T-helper 1 cell treated with Interleukin-12 subunit alpha and Interleukin-12 subunit beta and Interleukin-4 antibody, amounts not matched to agents 30 ng/mL and 1 ng/mL, for 36 hours (primary cell): ENCODE measurements around the gene NARS2. TPM values are rescaled to one million over a fixed set of nuclear protein-coding genes. Genes with fewer than 3 reads are reported as not detected.

ENCODE experiments used
- intact Hi-C: fragments of 100-400 bp; cut with micrococcal nuclease; formaldehyde crosslinking; loops from one replicate; pipeline ENCODE4 v1.15.1; 2024
- total RNA-seq: library from RNA; stranded (reverse); gene quantifications from 2 replicates; pipeline ENCODE4 v1.2.3, GENCODE V29; 2022

NARS2 gene
- total RNA-seq, 1 donor from 2014 or later = 15.8 TPM

DNA sequence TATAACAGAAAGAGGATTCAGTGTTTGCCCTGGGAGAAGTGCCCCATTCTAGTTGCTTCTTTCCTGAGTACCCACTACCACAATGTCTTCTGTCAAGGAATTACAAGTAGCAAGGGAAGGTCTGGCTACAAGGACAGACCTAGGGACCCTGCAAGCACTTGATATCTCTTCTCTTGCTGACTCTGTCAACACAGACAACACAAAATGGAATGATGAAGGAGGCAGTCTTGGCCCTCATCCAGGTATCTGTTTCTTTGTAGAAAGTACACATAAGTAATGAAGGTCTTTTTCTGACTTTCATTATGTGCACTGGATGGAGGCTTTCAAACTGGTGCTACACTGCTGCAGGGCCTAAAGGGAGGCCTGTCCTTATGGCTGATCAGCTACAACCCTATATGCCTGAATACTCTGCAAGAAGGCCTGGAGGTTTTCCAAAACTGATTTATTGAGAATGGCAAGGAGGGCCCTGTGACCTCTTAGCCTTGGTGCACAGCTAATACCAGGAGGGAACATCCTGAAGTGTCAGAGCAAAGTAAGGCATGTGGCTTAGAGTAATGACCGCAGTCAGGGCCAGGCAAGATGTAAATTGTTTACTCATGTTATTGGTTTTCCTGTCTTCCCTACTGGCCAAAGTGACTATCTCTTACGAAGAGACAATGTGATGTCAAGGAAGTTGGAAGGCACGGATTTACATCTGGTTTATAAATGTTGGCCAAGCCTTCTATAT, 188.3 kb downstream of the NARS2 start:
- intact Hi-C loops = no loop called here

Other genes starting within 250 kb of the NARS2 start
- gene GAB2, start 157.0 kb downstream of the NARS2 start, total RNA-seq = 50.6 and 61.6 TPM in 2 replicates